Measurements from ENCODE around the gene ANO1. TPM values are rescaled to one million over a fixed set of nuclear protein-coding genes. Genes with fewer than 3 reads are reported as not detected.

Gene ANO1
- total RNA-seq, 1 experiment from 2014 or later = 10.9 TPM

DNA sequence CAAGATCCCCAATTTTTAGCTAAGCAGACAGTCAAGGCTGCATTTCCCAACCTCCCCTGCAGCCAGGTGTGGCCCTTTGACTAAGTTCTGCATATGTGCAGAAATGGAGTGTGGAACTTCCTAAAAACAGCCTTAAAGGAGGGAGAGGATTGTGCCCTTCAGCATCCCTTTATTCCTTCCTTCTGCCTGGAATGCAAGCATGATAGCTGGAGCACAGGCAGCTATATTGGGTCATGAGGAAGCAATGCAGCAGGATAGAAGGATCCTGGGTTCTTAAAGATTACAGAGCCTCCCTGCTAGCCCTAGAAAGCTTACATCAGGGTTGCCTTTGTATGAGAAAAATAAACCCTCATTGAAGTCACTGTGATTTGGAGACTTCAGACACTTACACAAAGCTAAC is 154.9 kb downstream of the ANO1 start:
- no peak overlapping the region for H3K27ac ChIP-seq (ENCODE audit: insufficient read length, low read depth, low read length)
- H3K9ac ChIP-seq (ENCODE audit: extremely low read depth, insufficient read length, low read length) = no peak overlapping the region
- Mint-ChIP-seq H3K4me3 (no peak overlapping the region), H3K9me3 (peaks cover 0 to 2% of the 10 kb centered on the region in 2 experiments; a peak in 1 of 5 replicates), H3K4me1 (no peaks in the 10 kb centered on the region), H3K27me3 (ENCODE audit: low read depth) (peaks cover 6% of the 10 kb centered on the region), H3K36me3 (ENCODE audit: insufficient read depth in 1 of 3, low read depth in 3 of 3) (no peaks in the 10 kb centered on the region), H3K27ac (no peak overlapping the region)
- H3K23ac ChIP-seq (ENCODE audit: insufficient read length, low read depth, low read length) = no peak overlapping the region
- no peak overlapping the region for H2BK20ac ChIP-seq (ENCODE audit: low read depth, low read length, poor library complexity, severe bottlenecking)
- no peaks in the 10 kb centered on the region for H3K27me3 ChIP-seq (ENCODE audit: insufficient read depth, low read length)
- H4K20me1 ChIP-seq (ENCODE audit: control insufficient read depth, insufficient read depth, insufficient read length) = no peaks in the 10 kb centered on the region
- H3T11ph ChIP-seq (ENCODE audit: low read length) = no peak overlapping the region
- H4K5ac ChIP-seq (ENCODE audit: insufficient read length, low read depth, low read length) = no peak overlapping the region
- H4K8ac ChIP-seq (replicated peaks; ENCODE audit: insufficient read length, low read depth, low read length) = no peak overlapping the region
- no peak overlapping the region for H2AFZ ChIP-seq (ENCODE audit: low read length)
- H2AK5ac ChIP-seq (ENCODE audit: insufficient read length, low read length) = no peak overlapping the region
- H3K79me1 ChIP-seq (ENCODE audit: insufficient read depth, low read depth, low read length, poor library complexity, severe bottlenecking) = no peaks in the 10 kb centered on the region
- H3K9me3 ChIP-seq (ENCODE audit: control insufficient read depth, low read depth, low read length) = no peaks in the 10 kb centered on the region
- H3K4me1 ChIP-seq (ENCODE audit: insufficient read depth, low read length) = no peaks in the 10 kb centered on the region
- H3K56ac ChIP-seq (ENCODE audit: insufficient read length, low read depth, low read length) = no peak overlapping the region
- H2BK5ac ChIP-seq (ENCODE audit: insufficient read length, low read length) = no peak overlapping the region
- no peak overlapping the region for H3K4ac ChIP-seq (ENCODE audit: low read depth, low read length)
- no peak overlapping the region for H4K91ac ChIP-seq (ENCODE audit: insufficient read length, low read depth, low read length)
- no peak overlapping the region for H2BK120ac ChIP-seq (ENCODE audit: low read depth, low read length, poor library complexity, severe bottlenecking)
- H3K4me2 ChIP-seq (ENCODE audit: insufficient read depth, insufficient read length, low read length) = no peak overlapping the region
- TF ChIP-seq, protein P1, sequence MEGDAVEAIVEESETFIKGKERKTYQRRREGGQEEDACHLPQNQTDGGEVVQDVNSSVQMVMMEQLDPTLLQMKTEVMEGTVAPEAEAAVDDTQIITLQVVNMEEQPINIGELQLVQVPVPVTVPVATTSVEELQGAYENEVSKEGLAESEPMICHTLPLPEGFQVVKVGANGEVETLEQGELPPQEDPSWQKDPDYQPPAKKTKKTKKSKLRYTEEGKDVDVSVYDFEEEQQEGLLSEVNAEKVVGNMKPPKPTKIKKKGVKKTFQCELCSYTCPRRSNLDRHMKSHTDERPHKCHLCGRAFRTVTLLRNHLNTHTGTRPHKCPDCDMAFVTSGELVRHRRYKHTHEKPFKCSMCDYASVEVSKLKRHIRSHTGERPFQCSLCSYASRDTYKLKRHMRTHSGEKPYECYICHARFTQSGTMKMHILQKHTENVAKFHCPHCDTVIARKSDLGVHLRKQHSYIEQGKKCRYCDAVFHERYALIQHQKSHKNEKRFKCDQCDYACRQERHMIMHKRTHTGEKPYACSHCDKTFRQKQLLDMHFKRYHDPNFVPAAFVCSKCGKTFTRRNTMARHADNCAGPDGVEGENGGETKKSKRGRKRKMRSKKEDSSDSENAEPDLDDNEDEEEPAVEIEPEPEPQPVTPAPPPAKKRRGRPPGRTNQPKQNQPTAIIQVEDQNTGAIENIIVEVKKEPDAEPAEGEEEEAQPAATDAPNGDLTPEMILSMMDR (conservative IDR thresholded peaks at IDR 0.05) = no peak
- H3K79me2 ChIP-seq (ENCODE audit: insufficient read depth, low read length) = no peaks in the 10 kb centered on the region
- no peak overlapping the region for H3K14ac ChIP-seq (ENCODE audit: insufficient read depth, low read length)
- no peak overlapping the region for H2BK15ac ChIP-seq (ENCODE audit: low read depth, low read length)
- H2BK12ac ChIP-seq (ENCODE audit: insufficient read length, low read depth, low read length) = no peak overlapping the region
- DNase-seq = no peak
- H3K23me2 ChIP-seq (ENCODE audit: insufficient read length, low read depth, low read length, poor library complexity, severe bottlenecking) = no peaks in the 10 kb centered on the region
- H3K18ac ChIP-seq (ENCODE audit: insufficient read length, low read depth, low read length) = no peak overlapping the region

Data from H9 (cell line).